ENCODE measurements around the gene IGFALS.

DNA sequence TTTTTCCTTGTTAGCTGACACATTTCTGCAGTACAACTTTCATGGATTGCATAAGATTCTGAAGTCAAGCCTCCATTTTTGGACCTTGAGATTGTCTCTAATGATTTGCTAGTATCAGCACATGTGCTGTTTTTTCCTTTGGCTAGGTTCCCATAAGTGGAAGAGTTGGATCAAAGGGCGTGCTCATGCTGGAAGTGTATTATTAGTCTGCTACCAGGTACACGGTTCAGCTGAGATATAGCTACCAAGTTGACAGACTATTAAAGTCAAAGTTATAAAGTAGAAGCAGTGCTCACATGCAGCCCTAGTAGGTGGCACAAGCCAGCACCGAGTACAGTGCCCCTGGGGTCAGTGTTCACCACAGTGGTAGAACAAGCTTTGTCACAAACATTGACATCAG, 36.7 kb upstream of the IGFALS start:
- no peak for TF ChIP-seq POLR2A (IDR thresholded peaks at IDR 0.05; ENCODE audit: low read depth, low read length)
- no peak for TF ChIP-seq TAF1 (IDR thresholded peaks at IDR 0.05; ENCODE audit: borderline replicate concordance, low read depth, low read length)
